GM12878 (cell line): ENCODE measurements around the gene PELI2. TPM values are rescaled to one million over a fixed set of nuclear protein-coding genes. Genes with fewer than 3 reads are reported as not detected.

Source experiments
- ATAC-seq: fragments of 200-7000 bp; cut with Tn5 transposase; 3 replicates; pipeline ENCODE4 v1.9.1; 2020; ENCODE audit warnings: mild to moderate bottlenecking, moderate library complexity
- BruUV-seq: library from RNA; stranded (reverse); fragments of 400-500 nt; replicated peaks from 2 replicates; lab custom pipeline; 2021; lab: Mats Ljungman, UMichigan
- CTCF ChIA-PET: fragments of 300-600 bp; sonication (Branson Sonifier 250); formaldehyde crosslinking; extraction: SDS; loops from one replicate; lab custom pipeline; 2021; ENCODE audit warnings: inconsistent platforms; lab: Yijun Ruan, JAX
- POLR2A ChIA-PET: fragments of 350-600 bp; formaldehyde crosslinking; extraction: SDS; loops from one replicate; lab custom pipeline; 2021; ENCODE audit warnings: inconsistent platforms; lab: Charles Lee
- RAD21 ChIA-PET: fragments of 300-600 bp; sonication (Branson Sonifier 250); formaldehyde crosslinking; loops from one replicate; lab custom pipeline; 2023; ENCODE audit warnings: antibody characterized with exemption; ENCODE audit not compliant: unreplicated experiment; lab: Charles Lee
- SMC1A ChIA-PET: fragments of 300-600 bp; sonication (Branson Sonifier 250); formaldehyde crosslinking; loops from one replicate; lab custom pipeline; 2023; ENCODE audit not compliant: unreplicated experiment, uncharacterized antibody; lab: Charles Lee
- DNase-seq: peaks from one replicate; pipeline ENCODE4 v3.0.0-alpha.2; 2011; ENCODE audit warnings: low read depth, low spot score
- FAIRE-seq: peaks from 3 replicates; lab custom pipeline; 2011; peaks lifted over from hg19 to GRCh38; lab: Jason Lieb, UNC
- H2AFZ ChIP-seq: 2 replicates; pipeline ENCODE4 v1.6.0; 2011; ENCODE audit warnings: low read depth, low read length, control low read depth; ENCODE audit not compliant: control insufficient read depth
- H3K27ac ChIP-seq: 2 replicates; pipeline ENCODE4 v1.5.1; 2011; ENCODE audit warnings: control low read depth; ENCODE audit not compliant: control insufficient read depth, insufficient read depth
- H3K27me3 ChIP-seq, 2 experiments: replicated peaks in 1 of 2; 2 replicates each; pipeline versions ENCODE4 v1.6.0 to v1.6.1; 2011; ENCODE audit warnings: low read length in 1 of 2; ENCODE audit not compliant: control insufficient read depth in 2 of 2, insufficient read depth in 2 of 2
- H3K36me3 ChIP-seq, 2 experiments: 2 replicates each; pipeline ENCODE4 v1.5.1; 2011; ENCODE audit warnings: low read length in 1 of 2; ENCODE audit not compliant: control insufficient read depth in 2 of 2, insufficient read depth in 2 of 2
- H3K4me1 ChIP-seq: 2 replicates; pipeline ENCODE4 v1.6.1; 2011; ENCODE audit warnings: mild to moderate bottlenecking, low read length, moderate library complexity, mixed read lengths; ENCODE audit not compliant: control insufficient read depth, insufficient read depth
- H3K4me2 ChIP-seq: 2 replicates; pipeline ENCODE4 v1.6.0; 2011; ENCODE audit warnings: control low read depth; ENCODE audit not compliant: control insufficient read depth, insufficient read depth
- H3K4me3 ChIP-seq: fragments of 200-600 bp; sonication (generic); 2 replicates; pipeline ENCODE4 v1.5.1; 2016
- H3K79me2 ChIP-seq: 2 replicates; pipeline ENCODE4 v1.6.0; 2011; ENCODE audit warnings: low read length; ENCODE audit not compliant: control insufficient read depth, insufficient read depth
- H3K9ac ChIP-seq: 2 replicates; pipeline ENCODE4 v1.8.0; 2011; ENCODE audit warnings: low read length, control low read depth, mixed read lengths; ENCODE audit not compliant: control insufficient read depth, insufficient read depth
- H3K9me3 ChIP-seq: replicated peaks from 3 replicates; pipeline ENCODE4 v1.5.1; 2011; ENCODE audit warnings: mild to moderate bottlenecking, low read length; ENCODE audit not compliant: control insufficient read depth, insufficient read depth
- H4K20me1 ChIP-seq: 2 replicates; pipeline ENCODE4 v1.6.0; 2011; ENCODE audit not compliant: control insufficient read depth, insufficient read depth
- BRCA1 ChIP-seq: IDR thresholded peaks from 2 replicates; pipeline ENCODE4 v1.6.1; 2011; ENCODE audit warnings: low read depth, low read length, improper control_type of control experiment
- JUNB ChIP-seq: IDR thresholded peaks from 2 replicates; pipeline ENCODE4 v1.6.1; 2016; ENCODE audit warnings: antibody characterized with exemption, mild to moderate bottlenecking
- SMAD5 ChIP-seq: IDR thresholded peaks from 2 replicates; pipeline ENCODE4 v1.6.1; 2016; ENCODE audit warnings: antibody characterized with exemption, low read depth
- ZBED1 ChIP-seq: IDR thresholded peaks from 2 replicates; pipeline ENCODE4 v1.6.1; 2016; ENCODE audit warnings: borderline replicate concordance
- ZNF384 ChIP-seq: IDR thresholded peaks from 2 replicates; pipeline ENCODE4 v1.6.1; 2012; ENCODE audit warnings: low read depth, mild to moderate bottlenecking, low read length, improper control_type of control experiment, borderline replicate concordance
- WGBS: methylation state at CpG from one replicate; pipeline ENCODE4 v1.1.6; 2016; ENCODE audit warnings: low lambda C conversion rate; ENCODE audit not compliant: insufficient replicate concordance, insufficient coverage; ENCODE audit errors: missing lambda C conversion rate; 5-methylcytosine and 5-hydroxymethylcytosine counted together
- in situ Hi-C: fragments of 300-500 bp; cut with MboI; formaldehyde crosslinking; loops from 9 replicates; pipeline ENCODE4 v1.14.3; 2018; ENCODE audit warnings: mixed read lengths
- intact Hi-C: fragments of 100-400 bp; cut with micrococcal nuclease; formaldehyde crosslinking; loops from one replicate; pipeline ENCODE4 v1.14.2; 2022; ENCODE audit not compliant: unreplicated experiment
- polyA plus RNA-seq, 11 experiments: library from polyadenylated mRNA; depleted of rRNA in 4 of 11; unstranded in 6 of 11; stranded (reverse) in 5 of 11; fragments of >200 nt; fragmentation: Nextera tagmentation in 4 of 11; fragmentation: Illumina TruSeq in 1 of 11; extraction: Ambion mirVana in 4 of 11; extraction: Trizol in 1 of 11; gene quantifications; 1 replicate in 1 of 11; 2 replicates in 10 of 11; pipeline versions ENCODE4 v1.2.1 to v1.2.3, GENCODE V29; 2011 to 2016; ENCODE audit warnings: inconsistent platforms in 2 of 11, missing spikeins in 2 of 11, low read depth in 1 of 11
- total RNA-seq, 4 experiments: library from RNA; depleted of rRNA in 3 of 4; stranded (reverse); fragments of >200 nt in 3 of 4; fragmentation: Illumina TruSeq in 1 of 4; extraction: Trizol in 1 of 4; gene quantifications; 2 replicates each; pipeline versions ENCODE4 v1.2.1 to v1.2.3, GENCODE V29; 2013 to 2021
- TF ChIP-seq, protein P1 (sequence below): IDR thresholded peaks from 2 replicates; pipeline ENCODE4 v1.6.1; 2012; ENCODE audit warnings: improper control_type of control experiment, low read depth, low read length; ENCODE audit not compliant: insufficient replicate concordance
- TF ChIP-seq, protein P2 (sequence below): fragments of 450-650 bp; IDR thresholded peaks from 2 replicates; pipeline ENCODE4 v1.6.1; 2018; ENCODE audit warnings: borderline replicate concordance, mild to moderate bottlenecking; ENCODE audit not compliant: partially characterized antibody
- TF ChIP-seq, protein P3 (sequence below): IDR thresholded peaks from 2 replicates; pipeline ENCODE4 v1.6.1; 2012; ENCODE audit warnings: low read depth, low read length, improper control_type of control experiment
- TF ChIP-seq, protein P4 (sequence below): fragments of 450-650 bp; IDR thresholded peaks from 2 replicates; pipeline ENCODE4 v1.6.1; 2017; ENCODE audit warnings: antibody characterized with exemption, mild to moderate bottlenecking, moderate library complexity

The PELI2 gene
- total and polyA plus RNA-seq, 10 of the 15 experiments (the other 5 are each of a cell fraction or from before 2014, with no cell fraction given), result under 0.01 to 0.10 (median 0.01) TPM; not detected in 3

DNA sequence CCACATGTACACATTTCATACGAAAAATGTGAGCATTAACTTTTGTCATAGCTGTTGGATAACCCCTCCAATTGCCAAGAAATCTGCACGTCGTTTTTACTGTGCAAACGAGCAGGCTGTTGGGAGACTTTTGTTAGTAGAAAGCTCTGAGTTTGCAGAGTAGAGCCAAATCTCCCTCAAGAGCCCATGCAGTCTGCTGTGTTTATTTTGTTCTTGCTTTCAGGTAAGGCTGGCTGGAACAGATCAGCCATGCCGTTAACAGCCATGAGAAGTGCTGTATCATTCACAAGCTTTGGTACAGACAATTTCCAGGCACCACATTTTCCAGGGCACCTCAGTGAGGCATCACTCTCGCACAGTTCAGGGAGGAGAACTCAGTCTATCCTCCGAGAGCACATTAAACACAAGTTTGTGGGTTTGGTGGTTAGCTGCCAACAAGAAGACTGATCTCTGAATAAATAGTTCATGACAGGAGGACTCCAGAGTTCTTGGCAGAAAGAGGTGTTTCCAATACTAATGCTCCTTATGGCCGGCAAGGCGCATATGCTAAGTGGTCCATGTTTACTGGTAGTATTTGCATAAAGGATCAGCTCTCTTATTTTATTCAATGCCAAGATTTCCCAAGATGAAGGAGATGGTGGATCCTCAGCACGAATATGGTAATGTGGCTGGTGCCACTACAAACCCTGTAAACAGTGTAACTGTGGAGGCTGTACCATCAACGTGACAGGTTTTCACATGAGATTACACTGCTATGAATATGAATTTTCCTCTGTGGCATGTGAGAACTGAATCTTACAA lies 30.3 kb upstream of the PELI2 start (continued):
- TF ChIP-seq, protein P1, sequence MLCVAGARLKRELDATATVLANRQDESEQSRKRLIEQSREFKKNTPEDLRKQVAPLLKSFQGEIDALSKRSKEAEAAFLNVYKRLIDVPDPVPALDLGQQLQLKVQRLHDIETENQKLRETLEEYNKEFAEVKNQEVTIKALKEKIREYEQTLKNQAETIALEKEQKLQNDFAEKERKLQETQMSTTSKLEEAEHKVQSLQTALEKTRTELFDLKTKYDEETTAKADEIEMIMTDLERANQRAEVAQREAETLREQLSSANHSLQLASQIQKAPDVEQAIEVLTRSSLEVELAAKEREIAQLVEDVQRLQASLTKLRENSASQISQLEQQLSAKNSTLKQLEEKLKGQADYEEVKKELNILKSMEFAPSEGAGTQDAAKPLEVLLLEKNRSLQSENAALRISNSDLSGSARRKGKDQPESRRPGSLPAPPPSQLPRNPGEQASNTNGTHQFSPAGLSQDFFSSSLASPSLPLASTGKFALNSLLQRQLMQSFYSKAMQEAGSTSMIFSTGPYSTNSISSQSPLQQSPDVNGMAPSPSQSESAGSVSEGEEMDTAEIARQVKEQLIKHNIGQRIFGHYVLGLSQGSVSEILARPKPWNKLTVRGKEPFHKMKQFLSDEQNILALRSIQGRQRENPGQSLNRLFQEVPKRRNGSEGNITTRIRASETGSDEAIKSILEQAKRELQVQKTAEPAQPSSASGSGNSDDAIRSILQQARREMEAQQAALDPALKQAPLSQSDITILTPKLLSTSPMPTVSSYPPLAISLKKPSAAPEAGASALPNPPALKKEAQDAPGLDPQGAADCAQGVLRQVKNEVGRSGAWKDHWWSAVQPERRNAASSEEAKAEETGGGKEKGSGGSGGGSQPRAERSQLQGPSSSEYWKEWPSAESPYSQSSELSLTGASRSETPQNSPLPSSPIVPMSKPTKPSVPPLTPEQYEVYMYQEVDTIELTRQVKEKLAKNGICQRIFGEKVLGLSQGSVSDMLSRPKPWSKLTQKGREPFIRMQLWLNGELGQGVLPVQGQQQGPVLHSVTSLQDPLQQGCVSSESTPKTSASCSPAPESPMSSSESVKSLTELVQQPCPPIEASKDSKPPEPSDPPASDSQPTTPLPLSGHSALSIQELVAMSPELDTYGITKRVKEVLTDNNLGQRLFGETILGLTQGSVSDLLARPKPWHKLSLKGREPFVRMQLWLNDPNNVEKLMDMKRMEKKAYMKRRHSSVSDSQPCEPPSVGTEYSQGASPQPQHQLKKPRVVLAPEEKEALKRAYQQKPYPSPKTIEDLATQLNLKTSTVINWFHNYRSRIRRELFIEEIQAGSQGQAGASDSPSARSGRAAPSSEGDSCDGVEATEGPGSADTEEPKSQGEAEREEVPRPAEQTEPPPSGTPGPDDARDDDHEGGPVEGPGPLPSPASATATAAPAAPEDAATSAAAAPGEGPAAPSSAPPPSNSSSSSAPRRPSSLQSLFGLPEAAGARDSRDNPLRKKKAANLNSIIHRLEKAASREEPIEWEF, result no peak
- TF ChIP-seq BRCA1 (no peak), ZBED1 (no peak)

DNA sequence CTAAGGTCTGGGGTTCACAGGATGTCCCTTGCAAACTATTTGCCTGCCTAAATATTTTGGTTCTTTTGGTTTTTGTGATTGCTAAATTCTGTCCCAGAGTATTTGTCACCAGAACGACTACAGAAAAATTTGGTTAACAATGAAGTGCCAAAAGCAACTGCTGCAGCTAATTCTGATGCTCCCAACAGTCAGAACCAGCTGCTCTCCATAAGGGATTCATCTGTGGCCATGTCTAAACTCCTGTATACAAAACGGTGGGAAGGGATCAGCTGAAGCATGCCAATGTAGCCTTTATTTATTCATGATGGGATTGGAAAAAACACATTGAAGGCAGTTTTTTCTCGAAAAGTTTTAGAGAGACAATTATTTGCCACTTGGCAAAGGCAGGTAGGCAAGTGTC lies 29.3 kb upstream of the PELI2 start:
- DNase-seq, result no peak
- in situ Hi-C loops (no loop called here), intact Hi-C loops (no loop called here)
- H3K4me3 ChIP-seq, result no peak overlapping the region
- H3K36me3 ChIP-seq, result no peaks in the 10 kb centered on the region
- no peak for ATAC-seq
- no peaks in the 10 kb centered on the region for H3K79me2 ChIP-seq
- H3K9ac ChIP-seq, result no peak overlapping the region
- H3K27me3 ChIP-seq, result no peaks in the 10 kb centered on the region; a peak in 1 of 4 replicates
- H3K4me1 ChIP-seq, result no peaks in the 10 kb centered on the region
- H3K9me3 ChIP-seq, result no peaks in the 10 kb centered on the region
- H3K4me2 ChIP-seq, result no peak overlapping the region
- H2AFZ ChIP-seq, result no peak overlapping the region
- RAD21 ChIA-PET, result no interaction called here
- no peak for FAIRE-seq
- no TSS peak for BruUV-seq
- CTCF ChIA-PET, result no interaction called here
- POLR2A ChIA-PET, result no interaction called here
- no peaks in the 10 kb centered on the region for H4K20me1 ChIP-seq
- no peak overlapping the region for H3K27ac ChIP-seq
- 0% methylated on average over 3 of the region's 3 CpGs for WGBS
- SMC1A ChIA-PET, result no interaction called here
- TF ChIP-seq, protein P2, sequence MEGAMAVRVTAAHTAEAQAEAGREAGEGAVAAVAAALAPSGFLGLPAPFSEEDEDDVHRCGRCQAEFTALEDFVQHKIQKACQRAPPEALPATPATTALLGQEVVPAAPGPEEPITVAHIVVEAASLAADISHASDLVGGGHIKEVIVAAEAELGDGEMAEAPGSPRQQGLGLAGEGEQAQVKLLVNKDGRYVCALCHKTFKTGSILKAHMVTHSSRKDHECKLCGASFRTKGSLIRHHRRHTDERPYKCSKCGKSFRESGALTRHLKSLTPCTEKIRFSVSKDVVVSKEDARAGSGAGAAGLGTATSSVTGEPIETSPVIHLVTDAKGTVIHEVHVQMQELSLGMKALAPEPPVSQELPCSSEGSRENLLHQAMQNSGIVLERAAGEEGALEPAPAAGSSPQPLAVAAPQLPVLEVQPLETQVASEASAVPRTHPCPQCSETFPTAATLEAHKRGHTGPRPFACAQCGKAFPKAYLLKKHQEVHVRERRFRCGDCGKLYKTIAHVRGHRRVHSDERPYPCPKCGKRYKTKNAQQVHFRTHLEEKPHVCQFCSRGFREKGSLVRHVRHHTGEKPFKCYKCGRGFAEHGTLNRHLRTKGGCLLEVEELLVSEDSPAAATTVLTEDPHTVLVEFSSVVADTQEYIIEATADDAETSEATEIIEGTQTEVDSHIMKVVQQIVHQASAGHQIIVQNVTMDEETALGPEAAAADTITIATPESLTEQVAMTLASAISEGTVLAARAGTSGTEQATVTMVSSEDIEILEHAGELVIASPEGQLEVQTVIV, result no peak
- TF ChIP-seq ZNF384 (no peak), JUNB (no peak), SMAD5 (no peak)
- TF ChIP-seq, protein P3, sequence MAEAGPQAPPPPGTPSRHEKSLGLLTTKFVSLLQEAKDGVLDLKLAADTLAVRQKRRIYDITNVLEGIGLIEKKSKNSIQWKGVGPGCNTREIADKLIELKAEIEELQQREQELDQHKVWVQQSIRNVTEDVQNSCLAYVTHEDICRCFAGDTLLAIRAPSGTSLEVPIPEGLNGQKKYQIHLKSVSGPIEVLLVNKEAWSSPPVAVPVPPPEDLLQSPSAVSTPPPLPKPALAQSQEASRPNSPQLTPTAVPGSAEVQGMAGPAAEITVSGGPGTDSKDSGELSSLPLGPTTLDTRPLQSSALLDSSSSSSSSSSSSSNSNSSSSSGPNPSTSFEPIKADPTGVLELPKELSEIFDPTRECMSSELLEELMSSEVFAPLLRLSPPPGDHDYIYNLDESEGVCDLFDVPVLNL, result no peak
- TF ChIP-seq, protein P4, sequence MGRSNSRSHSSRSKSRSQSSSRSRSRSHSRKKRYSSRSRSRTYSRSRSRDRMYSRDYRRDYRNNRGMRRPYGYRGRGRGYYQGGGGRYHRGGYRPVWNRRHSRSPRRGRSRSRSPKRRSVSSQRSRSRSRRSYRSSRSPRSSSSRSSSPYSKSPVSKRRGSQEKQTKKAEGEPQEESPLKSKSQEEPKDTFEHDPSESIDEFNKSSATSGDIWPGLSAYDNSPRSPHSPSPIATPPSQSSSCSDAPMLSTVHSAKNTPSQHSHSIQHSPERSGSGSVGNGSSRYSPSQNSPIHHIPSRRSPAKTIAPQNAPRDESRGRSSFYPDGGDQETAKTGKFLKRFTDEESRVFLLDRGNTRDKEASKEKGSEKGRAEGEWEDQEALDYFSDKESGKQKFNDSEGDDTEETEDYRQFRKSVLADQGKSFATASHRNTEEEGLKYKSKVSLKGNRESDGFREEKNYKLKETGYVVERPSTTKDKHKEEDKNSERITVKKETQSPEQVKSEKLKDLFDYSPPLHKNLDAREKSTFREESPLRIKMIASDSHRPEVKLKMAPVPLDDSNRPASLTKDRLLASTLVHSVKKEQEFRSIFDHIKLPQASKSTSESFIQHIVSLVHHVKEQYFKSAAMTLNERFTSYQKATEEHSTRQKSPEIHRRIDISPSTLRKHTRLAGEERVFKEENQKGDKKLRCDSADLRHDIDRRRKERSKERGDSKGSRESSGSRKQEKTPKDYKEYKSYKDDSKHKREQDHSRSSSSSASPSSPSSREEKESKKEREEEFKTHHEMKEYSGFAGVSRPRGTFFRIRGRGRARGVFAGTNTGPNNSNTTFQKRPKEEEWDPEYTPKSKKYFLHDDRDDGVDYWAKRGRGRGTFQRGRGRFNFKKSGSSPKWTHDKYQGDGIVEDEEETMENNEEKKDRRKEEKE, result no peak
